Upper lobe of left lung (tissue), 6 donors: ENCODE data around the gene USP28. TPM values are rescaled to one million over a fixed set of nuclear protein-coding genes. Genes with fewer than 3 reads are reported as not detected.
"Not testable (repeated sequence)": the region's sequence is repeated elsewhere in the genome, so short reads cannot be mapped to it uniquely, and the experiment has no call there.

Experiments
- ATAC-seq, 2 donors: fragments of 200-7000 bp; cut with Tn5 transposase; one replicate each; pipeline ENCODE4 v1.9.1; 2022; ENCODE audit warnings: mild to moderate bottlenecking in 2 of 2, moderate library complexity in 2 of 2; ENCODE audit not compliant: low FRiP score in 2 of 2
- DNase-seq, 2 donors: peaks; one replicate each; pipeline ENCODE4 v3.0.0-alpha.2; 2019 to 2020
- H3K27ac ChIP-seq, 4 donors: fragments of 200-600 bp; sonication (generic); one replicate each; pipeline ENCODE4 v1.5.1; 2016 to 2019
- H3K27me3 ChIP-seq, 4 donors: fragments of 200-600 bp; sonication (generic); one replicate each; pipeline ENCODE4 v1.5.1; 2017 to 2019
- H3K36me3 ChIP-seq, 4 donors: fragments of 200-600 bp; sonication (generic); one replicate each; pipeline ENCODE4 v1.5.1; 2016 to 2019
- H3K4me1 ChIP-seq, 4 donors: fragments of 200-600 bp; sonication (generic); one replicate each; pipeline ENCODE4 v1.5.1; 2018 to 2019
- H3K4me3 ChIP-seq, 4 donors: fragments of 200-600 bp; sonication (generic); one replicate each; pipeline ENCODE4 v1.5.1; 2017 to 2019; ENCODE audit warnings: mild to moderate bottlenecking in 2 of 4, moderate library complexity in 1 of 4
- H3K9me3 ChIP-seq, 4 donors: fragments of 200-600 bp; sonication (generic); one replicate each; pipeline ENCODE4 v1.5.1; 2018 to 2019
- EP300 ChIP-seq, 4 donors: sonication (generic); formaldehyde crosslinking; IDR thresholded peaks; one replicate each; pipeline ENCODE4 v1.5.1; 2017; ENCODE audit warnings: antibody characterized with exemption in 4 of 4, control low read depth in 2 of 4
- POLR2A ChIP-seq, 4 donors: fragments of 450-650 bp; IDR thresholded peaks; one replicate each; pipeline ENCODE4 v1.5.1; 2016 to 2017; ENCODE audit warnings: antibody characterized with exemption in 4 of 4, mild to moderate bottlenecking in 2 of 4
- POLR2AphosphoS5 ChIP-seq, 2 donors: sonication (generic); formaldehyde crosslinking; IDR thresholded peaks; one replicate each; pipeline ENCODE4 v1.5.1; 2017; ENCODE audit warnings: antibody characterized with exemption in 2 of 2
- WGBS, 2 donors: methylation state at CpG; one replicate each; pipeline ENCODE4 v1.1.5; 2017 to 2018; 5-methylcytosine and 5-hydroxymethylcytosine counted together
- total RNA-seq, 6 donors: library from RNA; depleted of rRNA in 4 of 6; stranded (reverse); fragments of >200 nt in 4 of 6; gene quantifications; one replicate each; pipeline versions ENCODE4 v1.1.0 to v1.2.1, GENCODE V29; 2016 to 2021
- TF ChIP-seq, protein P1 (sequence below), 6 experiments: fragments of 450-650 bp in 4 of 6; fragments of 200-600 bp in 2 of 6; sonication (generic) in 2 of 6; IDR thresholded peaks; one replicate each; pipeline ENCODE4 v1.5.1; 2016 to 2019; ENCODE audit warnings: antibody characterized with exemption in 6 of 6
- donor health status: DM: no; HTN: no; CAD: no; lungs with moderate emphysema.
- donor health status: DM: no; HTN: yes; CAD: no; lungs with severe emphysema.

The USP28 gene
- total RNA-seq, 6 donors from 2014 or later, result 16.1 to 50.8 (median 18.8) TPM

GRCh38 chr11:113773092-113773415 lies 102.3 kb downstream of the USP28 start:
- H3K36me3 ChIP-seq, result peaks cover 0 to 20% (median 2%) of the 10 kb centered on the region in 4 donors
- H3K27ac ChIP-seq, result peak overlapping the region; percentile 75 to 87 (median 84)
- TF ChIP-seq POLR2AphosphoS5 (IDR thresholded peaks at IDR 0.05) (no peak), EP300 (IDR thresholded peaks at IDR 0.05) (no peak), POLR2A (IDR thresholded peaks at IDR 0.05) (no peak)
- TF ChIP-seq, protein P1, sequence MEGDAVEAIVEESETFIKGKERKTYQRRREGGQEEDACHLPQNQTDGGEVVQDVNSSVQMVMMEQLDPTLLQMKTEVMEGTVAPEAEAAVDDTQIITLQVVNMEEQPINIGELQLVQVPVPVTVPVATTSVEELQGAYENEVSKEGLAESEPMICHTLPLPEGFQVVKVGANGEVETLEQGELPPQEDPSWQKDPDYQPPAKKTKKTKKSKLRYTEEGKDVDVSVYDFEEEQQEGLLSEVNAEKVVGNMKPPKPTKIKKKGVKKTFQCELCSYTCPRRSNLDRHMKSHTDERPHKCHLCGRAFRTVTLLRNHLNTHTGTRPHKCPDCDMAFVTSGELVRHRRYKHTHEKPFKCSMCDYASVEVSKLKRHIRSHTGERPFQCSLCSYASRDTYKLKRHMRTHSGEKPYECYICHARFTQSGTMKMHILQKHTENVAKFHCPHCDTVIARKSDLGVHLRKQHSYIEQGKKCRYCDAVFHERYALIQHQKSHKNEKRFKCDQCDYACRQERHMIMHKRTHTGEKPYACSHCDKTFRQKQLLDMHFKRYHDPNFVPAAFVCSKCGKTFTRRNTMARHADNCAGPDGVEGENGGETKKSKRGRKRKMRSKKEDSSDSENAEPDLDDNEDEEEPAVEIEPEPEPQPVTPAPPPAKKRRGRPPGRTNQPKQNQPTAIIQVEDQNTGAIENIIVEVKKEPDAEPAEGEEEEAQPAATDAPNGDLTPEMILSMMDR (IDR thresholded peaks at IDR 0.05), result no peak
- H3K9me3 ChIP-seq, result no peaks in the 10 kb centered on the region
- DNase-seq, result peak in 1 of 2 donors; percentile 40
- peak overlapping the region; percentile 32 to 92 (median 71) for H3K4me3 ChIP-seq
- no peaks in the 10 kb centered on the region for H3K27me3 ChIP-seq
- H3K4me1 ChIP-seq, result peaks cover 12 to 14% (median 13%) of the 10 kb centered on the region in 4 donors
- ATAC-seq, result peak; percentile 65 to 66
- WGBS, 2 donors, result 1% methylated on average over 10 of the region's 10 CpGs

DNA sequence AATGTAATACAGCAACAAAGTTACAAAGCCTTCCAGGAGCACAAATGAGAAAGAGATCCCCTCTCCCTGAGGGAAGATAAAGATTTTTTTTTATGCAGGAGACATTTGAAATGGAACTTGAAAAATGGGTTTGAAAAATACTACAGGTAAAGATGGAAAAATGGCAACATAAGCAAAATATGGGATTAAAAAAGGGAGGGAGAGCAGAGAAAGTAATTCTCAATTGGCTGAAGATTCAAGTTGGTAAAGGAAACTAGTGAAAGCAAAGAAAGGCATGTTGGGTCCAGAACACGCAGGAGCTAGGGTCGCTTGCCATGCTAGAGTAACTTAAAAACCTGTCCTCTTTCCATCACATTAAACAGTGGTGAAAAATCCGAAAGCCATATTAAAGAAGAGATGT lies 103.4 kb downstream of the USP28 start:
- H3K4me3 ChIP-seq, result peak overlapping the region in 2 of 4 donors; percentile 79 to 92
- 80 to 95% methylated on average over 3 of the region's 3 CpGs for WGBS, 2 donors
- DNase-seq (no peak), ATAC-seq (no peak)
- no peaks in the 10 kb centered on the region for H3K9me3 ChIP-seq
- no peak for TF ChIP-seq EP300 (IDR thresholded peaks at IDR 0.05)
- TF ChIP-seq, protein P1 (IDR thresholded peaks at IDR 0.05), result no peak
- TF ChIP-seq POLR2AphosphoS5 (IDR thresholded peaks at IDR 0.05), result no peak
- TF ChIP-seq POLR2A (IDR thresholded peaks at IDR 0.05), result no peak
- peaks cover 0 to 29% (median 3%) of the 10 kb centered on the region in 4 donors for H3K36me3 ChIP-seq
- peaks cover 11 to 14% (median 13%) of the 10 kb centered on the region in 4 donors for H3K4me1 ChIP-seq
- H3K27me3 ChIP-seq, result no peaks in the 10 kb centered on the region
- no peak overlapping the region for H3K27ac ChIP-seq

DNA sequence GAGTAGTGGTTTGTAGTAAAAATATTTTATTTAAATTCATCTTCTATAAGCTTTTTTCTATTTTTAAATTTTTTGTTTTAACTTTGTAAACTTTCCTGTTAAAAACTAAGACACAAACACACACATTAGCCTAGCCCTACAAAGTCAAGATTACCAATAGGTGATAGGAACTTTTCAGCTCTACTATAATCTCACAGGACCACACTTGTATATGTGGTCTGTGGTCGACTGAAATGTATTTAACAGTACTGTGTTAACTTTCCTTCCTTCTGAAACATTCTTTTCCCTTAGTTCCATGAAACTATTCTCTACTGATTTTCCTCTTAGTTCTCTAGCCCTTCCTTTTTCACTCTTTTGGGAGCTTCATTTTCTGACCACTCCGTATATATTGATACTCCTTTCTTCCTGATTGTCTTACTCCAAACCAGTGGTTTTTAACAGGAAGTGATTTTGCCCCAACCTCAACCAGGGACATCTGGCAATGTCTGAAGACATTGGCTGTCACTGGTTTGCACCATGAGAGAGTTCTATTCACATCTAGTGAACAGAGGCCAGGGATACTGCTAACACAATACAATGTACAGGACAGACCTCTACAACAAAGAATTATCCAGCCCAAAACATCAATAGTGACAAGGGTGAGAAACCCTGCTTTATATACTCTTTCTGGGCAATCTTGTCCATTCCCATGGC lies 110.7 kb downstream of the USP28 start:
- TF ChIP-seq POLR2A (IDR thresholded peaks at IDR 0.05), result no peak
- TF ChIP-seq POLR2AphosphoS5 (IDR thresholded peaks at IDR 0.05), result no peak
- TF ChIP-seq, protein P1 (IDR thresholded peaks at IDR 0.05), result no peak
- no peak for TF ChIP-seq EP300 (IDR thresholded peaks at IDR 0.05)
- no peaks in the 10 kb centered on the region for H3K4me1 ChIP-seq
- H3K36me3 ChIP-seq, result peaks cover 5 to 58% (median 9%) of the 10 kb centered on the region in 4 donors
- ATAC-seq, result no peak
- no peak for DNase-seq
- no peak overlapping the region for H3K27ac ChIP-seq
- WGBS, 2 donors, result 80 to 83% methylated on average over 2 of the region's 2 CpGs
- no peaks in the 10 kb centered on the region for H3K27me3 ChIP-seq
- H3K4me3 ChIP-seq, result no peak overlapping the region
- no peaks in the 10 kb centered on the region for H3K9me3 ChIP-seq

- DNase-seq, H3K27me3 ChIP-seq, H3K9me3 ChIP-seq, ATAC-seq, H3K4me3 ChIP-seq, H3K27ac ChIP-seq, H3K4me1 ChIP-seq: not testable (repeated sequence)
- peaks cover 2 to 66% (median 22%) of the 10 kb centered on the region in 4 donors for H3K36me3 ChIP-seq
- 93 to 98% methylated on average over 2 of the region's 2 CpGs for WGBS, 2 donors
Observed at GRCh38 chr11:113763040-113763439, 112.3 kb downstream of the USP28 start.

DNA sequence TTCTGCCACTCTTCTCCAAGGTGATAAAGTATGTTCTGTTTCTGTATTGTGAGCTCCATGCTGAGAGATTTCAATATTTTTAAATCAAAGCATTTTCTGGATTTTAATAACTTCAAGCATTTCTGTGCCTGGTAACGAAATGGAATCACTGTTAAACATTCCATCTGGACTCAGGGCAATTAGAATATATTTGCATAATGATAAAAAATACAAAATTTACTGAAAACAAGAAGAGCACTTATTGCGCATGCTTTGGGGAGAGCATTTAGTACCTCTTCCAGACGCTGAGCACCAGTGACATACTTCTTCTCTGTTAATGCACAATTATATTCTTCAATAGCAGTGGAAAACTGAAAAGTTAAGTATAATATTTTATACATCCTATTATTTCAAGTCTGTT lies 115.1 kb downstream of the USP28 start:
- Histone ChIP-seq H3K4me1 (no peaks in the 10 kb centered on the region), H3K27ac (no peak overlapping the region), H3K27me3 (no peaks in the 10 kb centered on the region), H3K36me3 (peaks cover 6 to 71% (median 36%) of the 10 kb centered on the region in 4 donors), H3K4me3 (no peak overlapping the region), H3K9me3 (no peaks in the 10 kb centered on the region)
- 94 to 96% methylated on average over 3 of the region's 3 CpGs for WGBS, 2 donors
- ATAC-seq, result no peak
- no peak for DNase-seq
- no peak for TF ChIP-seq POLR2AphosphoS5 (IDR thresholded peaks at IDR 0.05)
- TF ChIP-seq, protein P1 (IDR thresholded peaks at IDR 0.05), result no peak
- no peak for TF ChIP-seq POLR2A (IDR thresholded peaks at IDR 0.05)
- no peak for TF ChIP-seq EP300 (IDR thresholded peaks at IDR 0.05)
